Measurements from ENCODE around the gene GPRIN2. TPM values are rescaled to one million over a fixed set of nuclear protein-coding genes. Genes with fewer than 3 reads are reported as not detected.

The GPRIN2 gene
- total RNA-seq, 1 experiment from 2014 or later = 4.3 TPM

DNA sequence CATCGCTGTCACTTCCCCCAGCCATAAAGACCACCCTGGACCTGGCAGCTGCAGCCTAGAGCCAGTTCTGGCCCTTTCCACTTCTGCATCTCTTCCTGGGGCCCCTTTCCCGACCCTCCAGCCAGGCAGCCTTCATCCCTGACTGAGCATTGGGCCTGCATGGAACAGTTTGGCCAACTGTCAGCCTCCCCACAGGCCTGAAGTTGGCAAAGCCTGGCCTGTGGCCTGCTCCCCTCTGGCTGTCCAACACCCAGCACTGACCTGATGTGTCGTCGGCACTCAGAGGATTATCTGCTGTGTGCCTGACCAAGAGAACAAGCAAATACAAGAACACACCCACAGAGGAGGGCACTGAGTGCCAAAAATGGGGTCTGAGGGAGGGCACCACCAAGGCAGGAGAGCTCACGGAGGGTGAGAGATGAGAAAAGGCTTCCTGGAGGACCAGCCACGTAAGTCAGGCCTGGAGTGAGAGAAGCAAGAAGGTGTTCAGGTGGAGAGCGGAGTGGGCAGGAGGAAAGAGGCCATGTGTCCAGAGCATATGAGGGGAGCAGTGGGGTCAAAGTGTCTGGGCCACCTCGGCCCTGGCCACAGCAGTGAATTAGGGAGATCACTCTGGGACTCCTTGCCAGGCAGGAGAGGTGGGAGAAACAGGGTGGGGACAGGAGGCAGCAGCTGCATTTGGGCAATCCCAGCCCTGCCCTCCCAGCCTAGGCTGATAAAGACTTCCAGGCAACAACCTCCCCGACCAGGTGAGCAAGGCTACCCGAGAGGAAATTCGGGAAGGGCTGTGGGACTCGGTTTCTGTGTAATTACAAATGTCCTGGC is 4.5 kb downstream of the GPRIN2 start:
- DNase-seq (ENCODE audit: low read depth) = no peak
- in situ Hi-C loops (cut with HindIII; ENCODE audit: low pct_unique_long_range_greater_than_20kb, low sequenced_read_pairs) = no loop called here

DNA sequence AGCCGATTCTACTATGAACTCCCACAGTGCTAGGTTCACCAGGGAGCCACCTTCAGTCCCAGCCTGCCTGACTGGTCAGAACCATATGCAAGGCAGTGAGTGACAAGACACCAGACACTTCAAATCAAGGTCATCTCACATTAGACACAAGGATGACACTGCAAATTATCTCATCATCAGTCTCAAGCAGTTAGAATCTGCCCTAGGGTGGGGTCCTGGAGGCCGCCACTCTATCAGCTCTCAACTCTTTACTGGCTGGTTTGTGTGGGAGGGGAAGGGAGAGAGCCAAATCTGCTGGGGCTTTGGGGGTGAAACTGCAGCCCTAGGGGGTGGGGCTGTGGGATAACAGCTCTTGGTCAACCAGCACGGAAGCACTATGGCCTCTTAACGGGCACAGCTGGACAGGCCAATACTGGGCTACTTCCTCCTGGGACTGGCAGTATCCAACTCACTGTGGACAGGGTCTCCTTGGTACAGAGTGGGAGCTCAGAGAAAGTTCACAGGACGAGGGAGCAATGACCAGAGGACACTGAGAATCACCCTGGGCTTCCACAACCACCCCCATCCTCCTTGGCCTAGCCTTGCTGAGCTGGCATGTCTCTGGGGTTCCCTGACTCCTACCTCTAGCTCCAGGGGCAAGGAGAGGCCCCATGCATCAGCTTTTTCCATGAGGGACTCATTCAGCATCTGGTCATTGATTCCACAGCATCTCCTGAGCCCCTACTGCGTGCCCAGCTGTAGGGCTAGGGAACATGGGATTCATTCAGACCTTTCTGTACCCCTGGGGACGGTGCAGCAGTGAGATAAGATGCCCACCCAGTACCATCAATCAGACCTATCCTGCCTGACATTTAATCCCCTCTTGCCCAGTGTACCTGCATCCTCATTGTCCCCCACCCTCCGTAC is 5.4 kb downstream of the GPRIN2 start:
- in situ Hi-C loops (cut with HindIII; ENCODE audit: low pct_unique_long_range_greater_than_20kb, low sequenced_read_pairs) = no loop called here
- DNase-seq (ENCODE audit: low read depth) = no peak

DNA sequence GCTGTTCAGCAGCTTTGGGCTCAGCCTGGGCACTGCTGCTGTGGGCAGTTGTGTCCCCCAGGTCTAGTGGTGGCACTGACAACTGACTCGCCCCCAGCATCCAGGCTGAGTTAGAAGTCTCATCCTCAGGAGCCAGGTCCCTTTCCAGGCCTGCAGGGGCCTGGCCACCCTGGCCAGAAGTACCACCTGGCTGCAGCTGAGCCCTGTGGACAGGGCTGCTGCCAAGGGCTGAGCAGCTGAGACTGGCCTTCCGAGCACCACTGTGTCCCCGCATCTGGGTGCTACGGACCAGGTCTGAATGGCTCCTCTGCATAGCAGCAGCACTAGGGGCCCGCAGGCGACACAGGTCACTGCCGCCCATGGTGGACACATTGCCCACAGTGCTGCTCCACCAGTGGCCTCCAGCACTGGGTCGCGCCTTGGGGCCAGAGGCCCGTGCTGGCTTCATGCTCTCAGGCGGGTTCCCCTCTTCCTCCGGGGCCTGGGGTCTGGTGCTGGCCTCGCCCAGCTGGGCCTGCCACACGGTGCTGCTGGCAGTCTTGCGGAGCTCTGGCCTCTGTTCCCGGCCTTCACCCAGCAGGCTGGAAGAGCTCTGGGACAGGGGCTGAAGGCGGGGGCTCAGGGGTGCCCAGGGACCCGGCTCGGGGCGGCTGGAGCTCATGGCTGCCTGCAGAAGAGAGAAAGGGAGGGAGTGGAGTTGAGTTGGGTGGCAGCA is 6.2 kb downstream of the GPRIN2 start:
- in situ Hi-C loops (cut with HindIII; ENCODE audit: low pct_unique_long_range_greater_than_20kb, low sequenced_read_pairs) = no loop called here

GRCh38 chr10:46549171-46550075 is 7.0 kb downstream of the GPRIN2 start:
- DNase-seq (ENCODE audit: low read depth) = no peak
- in situ Hi-C loops (cut with HindIII; ENCODE audit: low pct_unique_long_range_greater_than_20kb, low sequenced_read_pairs) = no loop called here

More for the DNA sequence above, 6.2 kb downstream of the GPRIN2 start:
- no peak for DNase-seq (ENCODE audit: low read depth)

- in situ Hi-C loops (cut with HindIII; ENCODE audit: low pct_unique_long_range_greater_than_20kb, low sequenced_read_pairs) = no loop called here
- DNase-seq (ENCODE audit: low read depth) = no peak
Observed at GRCh38 chr10:46548498-46549090, 7.9 kb downstream of the GPRIN2 start.

DNA sequence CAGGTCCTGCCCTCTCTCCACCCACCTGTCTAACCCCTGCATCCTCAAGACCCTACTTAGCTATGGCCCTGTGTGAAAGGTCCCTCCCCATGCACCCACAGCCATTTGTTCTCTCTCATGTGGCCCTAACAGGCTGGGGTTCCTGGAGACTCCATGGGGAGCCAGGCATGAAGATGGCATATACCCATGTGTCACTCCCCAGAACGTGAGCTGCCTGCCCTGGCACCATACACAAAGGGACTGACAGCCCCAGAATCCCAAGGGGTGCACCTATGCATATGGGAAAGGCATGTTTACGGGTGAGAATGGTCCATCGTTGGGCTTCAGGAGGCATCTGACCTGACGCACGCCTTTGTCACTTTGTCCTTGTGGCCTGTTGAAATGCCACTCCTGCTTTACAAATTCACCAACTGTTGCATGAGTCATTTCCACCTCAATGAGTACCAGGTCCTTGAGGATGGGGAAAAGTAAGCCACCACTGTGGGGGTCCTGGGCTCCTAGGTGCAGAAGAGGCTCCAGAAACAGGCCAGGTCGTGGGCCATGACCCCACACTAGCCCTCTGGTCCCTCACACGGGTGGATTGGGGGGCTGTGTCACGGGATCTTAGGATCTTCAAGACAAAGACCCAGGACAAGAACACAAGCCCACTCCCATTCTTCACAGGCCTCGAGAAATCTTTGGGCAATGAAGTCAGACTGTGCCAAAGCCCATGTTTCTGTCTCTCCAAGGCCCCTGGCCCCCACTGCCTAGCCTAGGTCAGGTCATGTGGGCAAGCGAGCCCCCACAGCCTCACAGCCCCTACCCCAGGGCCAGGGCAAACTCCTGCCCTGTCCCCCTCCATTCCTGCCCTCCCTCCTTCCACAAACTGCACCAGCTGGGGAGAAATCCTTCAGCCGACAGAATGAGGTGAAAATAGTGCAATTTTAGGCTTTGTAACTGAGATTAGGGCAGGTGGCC is 8.6 kb downstream of the GPRIN2 start:
- DNase-seq (ENCODE audit: low read depth) = no peak
- in situ Hi-C loops (cut with HindIII; ENCODE audit: low pct_unique_long_range_greater_than_20kb, low sequenced_read_pairs) = no loop called here

- in situ Hi-C loops (cut with HindIII; ENCODE audit: low pct_unique_long_range_greater_than_20kb, low sequenced_read_pairs) = no loop called here
- no peak for DNase-seq (ENCODE audit: low read depth)
Observed at GRCh38 chr10:46546591-46547540, 9.6 kb downstream of the GPRIN2 start.

DNA sequence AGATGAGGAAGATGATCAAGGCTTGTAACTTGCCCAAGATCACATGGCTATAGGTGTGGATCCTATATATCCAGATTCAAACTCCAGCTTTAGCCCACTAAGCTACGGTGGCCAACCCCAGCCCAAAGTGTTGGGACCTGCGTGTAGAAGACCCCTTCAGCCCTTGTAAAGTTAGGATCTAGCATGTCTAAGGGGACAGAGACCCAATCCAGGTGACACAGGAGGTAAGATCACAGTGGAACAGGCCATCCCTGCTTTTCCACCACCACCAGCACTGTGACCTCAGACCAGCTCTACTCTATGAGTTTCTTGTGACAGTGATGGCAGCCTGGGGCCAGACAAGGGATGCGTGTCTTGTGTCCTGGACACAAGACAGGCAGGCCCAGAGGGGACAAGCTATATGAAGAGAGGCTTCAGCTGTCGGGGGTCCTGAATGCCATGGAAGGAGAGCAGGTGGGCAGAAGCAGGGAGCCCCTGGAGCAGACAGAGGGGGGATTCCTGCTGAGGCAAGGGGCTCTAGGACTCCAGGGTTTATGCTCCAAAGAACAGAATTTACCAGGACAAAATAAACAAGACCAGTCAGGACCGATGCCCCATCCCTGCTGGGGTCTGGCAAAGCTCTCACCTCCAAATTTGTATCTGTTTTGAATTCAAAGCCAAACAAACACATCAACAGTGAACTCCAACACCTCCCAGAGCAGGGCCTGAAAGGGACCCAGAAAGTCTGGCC is 10.4 kb downstream of the GPRIN2 start:
- DNase-seq (ENCODE audit: low read depth) = no peak
- in situ Hi-C loops (cut with HindIII; ENCODE audit: low pct_unique_long_range_greater_than_20kb, low sequenced_read_pairs) = no loop called here

- DNase-seq (ENCODE audit: low read depth) = no peak
- in situ Hi-C loops (cut with HindIII; ENCODE audit: low pct_unique_long_range_greater_than_20kb, low sequenced_read_pairs) = no loop called here
Observed at GRCh38 chr10:46544989-46545791, 11.3 kb downstream of the GPRIN2 start.

DNA sequence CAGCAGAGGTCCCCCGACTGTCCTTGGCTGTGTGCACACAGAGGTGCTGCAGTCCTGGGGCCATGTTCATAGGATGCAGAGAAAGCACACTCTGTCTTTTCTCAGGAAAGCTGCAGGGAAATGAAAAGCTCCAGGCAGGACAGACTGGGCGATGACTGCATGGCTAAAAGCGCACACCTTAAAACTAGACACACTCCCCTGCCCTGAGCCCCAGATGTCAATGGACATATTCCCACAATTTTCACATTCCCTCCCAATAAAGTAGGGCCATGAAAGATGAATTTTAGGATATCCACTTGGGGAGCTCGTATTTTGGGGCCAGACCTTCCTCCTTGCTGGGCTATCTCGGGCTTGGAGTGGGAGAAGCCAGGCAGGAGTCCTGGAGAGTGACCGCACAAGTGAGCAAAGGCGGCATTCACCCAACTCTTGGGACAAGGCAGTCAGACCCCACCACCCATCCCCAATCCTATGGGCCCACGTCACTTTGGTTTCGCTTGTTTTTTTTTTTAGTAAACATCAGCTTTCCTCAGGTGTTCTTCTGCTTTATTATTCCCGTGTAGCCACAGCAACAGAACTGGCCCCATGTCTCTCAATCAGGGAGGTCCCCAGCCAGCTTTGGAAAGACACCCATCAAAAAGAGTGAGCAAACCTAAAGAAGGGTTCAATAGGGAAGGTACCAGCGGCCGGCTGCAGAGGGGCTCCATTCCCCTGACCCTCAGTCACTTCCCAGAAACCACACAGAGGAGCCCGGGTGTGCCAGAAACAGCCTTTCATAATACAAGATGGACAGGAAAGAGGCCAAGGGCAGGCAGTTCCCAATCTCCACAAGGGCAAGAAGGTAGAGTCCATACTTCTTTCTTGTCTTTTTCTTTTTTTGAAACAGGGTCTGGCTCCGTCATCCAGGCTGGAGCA is 12.7 kb downstream of the GPRIN2 start:
- in situ Hi-C loops (cut with HindIII; ENCODE audit: low pct_unique_long_range_greater_than_20kb, low sequenced_read_pairs) = no loop called here
- no peak for DNase-seq (ENCODE audit: low read depth)

DNA sequence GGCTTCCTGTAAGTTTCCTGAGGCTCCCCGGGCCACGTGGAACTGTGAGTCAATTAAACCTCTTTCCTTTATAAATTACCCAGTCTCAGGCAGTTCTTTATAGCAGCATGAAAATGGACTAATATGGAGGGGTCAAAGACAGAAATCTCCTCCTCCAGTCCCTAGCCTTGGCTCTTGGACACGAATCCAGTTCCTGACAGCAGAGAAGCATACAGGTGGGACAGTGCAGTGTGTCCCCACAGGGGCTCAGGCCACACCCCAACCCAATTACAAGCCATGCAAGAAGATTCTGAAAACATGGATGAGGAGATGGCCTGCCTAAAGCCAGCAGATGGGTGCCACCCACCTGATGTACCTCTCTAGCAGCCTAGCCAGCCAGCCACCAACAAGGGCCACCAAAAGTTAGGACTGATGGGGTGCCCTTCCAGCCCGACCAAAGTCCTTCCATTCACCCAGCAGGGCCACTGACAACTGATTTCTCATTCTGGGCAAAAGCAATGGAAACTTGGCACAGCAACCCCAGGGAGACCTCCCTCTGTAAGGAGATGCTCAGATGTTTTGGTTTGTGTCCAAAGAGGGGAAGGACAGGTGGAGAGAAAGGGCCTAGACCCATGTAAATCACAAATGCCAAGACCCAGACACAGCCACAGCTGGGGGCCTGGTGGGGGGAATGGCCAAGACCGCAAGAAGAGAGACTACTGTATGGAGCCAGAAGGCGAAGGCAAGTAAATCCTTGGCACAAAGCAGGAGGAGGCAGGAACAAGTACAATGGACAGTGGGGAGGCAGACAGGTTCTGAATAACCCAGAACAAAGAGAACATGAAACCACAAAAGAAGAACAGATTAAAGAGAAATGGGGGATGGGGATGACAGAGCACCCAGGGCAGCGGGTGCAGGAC is 13.6 kb downstream of the GPRIN2 start:
- no peak for DNase-seq (ENCODE audit: low read depth)
- in situ Hi-C loops (cut with HindIII; ENCODE audit: low pct_unique_long_range_greater_than_20kb, low sequenced_read_pairs) = no loop called here
